ENCODE data around the gene WFDC1.

WFDC1 gene

DNA sequence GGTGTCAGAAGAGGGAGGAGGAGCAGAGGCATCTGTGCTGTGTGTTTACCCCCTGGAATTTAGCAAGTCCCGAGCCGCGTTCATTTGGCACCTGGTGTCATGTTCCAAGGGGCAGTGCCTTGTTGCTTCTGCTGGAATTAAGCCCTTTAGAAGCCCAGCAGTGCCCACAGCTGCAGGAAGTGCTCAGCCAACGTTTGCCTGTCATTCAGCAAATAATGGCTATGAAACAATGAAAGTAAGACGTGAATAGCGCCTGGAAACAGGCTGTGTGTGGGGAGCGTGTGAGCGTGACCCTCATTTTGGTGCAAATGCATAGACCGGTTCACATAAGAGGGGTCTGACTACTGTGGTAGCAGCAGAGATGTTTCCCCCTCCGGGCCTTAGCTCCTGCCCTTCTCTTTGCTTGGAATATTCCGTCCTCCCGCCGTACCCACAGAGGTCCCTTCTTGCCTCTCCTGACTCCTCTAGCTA, 67.8 kb downstream of the WFDC1 start:
- TF ChIP-seq, protein P1, sequence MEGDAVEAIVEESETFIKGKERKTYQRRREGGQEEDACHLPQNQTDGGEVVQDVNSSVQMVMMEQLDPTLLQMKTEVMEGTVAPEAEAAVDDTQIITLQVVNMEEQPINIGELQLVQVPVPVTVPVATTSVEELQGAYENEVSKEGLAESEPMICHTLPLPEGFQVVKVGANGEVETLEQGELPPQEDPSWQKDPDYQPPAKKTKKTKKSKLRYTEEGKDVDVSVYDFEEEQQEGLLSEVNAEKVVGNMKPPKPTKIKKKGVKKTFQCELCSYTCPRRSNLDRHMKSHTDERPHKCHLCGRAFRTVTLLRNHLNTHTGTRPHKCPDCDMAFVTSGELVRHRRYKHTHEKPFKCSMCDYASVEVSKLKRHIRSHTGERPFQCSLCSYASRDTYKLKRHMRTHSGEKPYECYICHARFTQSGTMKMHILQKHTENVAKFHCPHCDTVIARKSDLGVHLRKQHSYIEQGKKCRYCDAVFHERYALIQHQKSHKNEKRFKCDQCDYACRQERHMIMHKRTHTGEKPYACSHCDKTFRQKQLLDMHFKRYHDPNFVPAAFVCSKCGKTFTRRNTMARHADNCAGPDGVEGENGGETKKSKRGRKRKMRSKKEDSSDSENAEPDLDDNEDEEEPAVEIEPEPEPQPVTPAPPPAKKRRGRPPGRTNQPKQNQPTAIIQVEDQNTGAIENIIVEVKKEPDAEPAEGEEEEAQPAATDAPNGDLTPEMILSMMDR (IDR thresholded peaks at IDR 0.05; ENCODE audit: low read depth, low read length, missing control alignments) = no peak
- DNase-seq (ENCODE audit: low read depth) = no peak
- no peak overlapping the region for H3K4me3 ChIP-seq (ENCODE audit: low read depth, low read length)

DNA sequence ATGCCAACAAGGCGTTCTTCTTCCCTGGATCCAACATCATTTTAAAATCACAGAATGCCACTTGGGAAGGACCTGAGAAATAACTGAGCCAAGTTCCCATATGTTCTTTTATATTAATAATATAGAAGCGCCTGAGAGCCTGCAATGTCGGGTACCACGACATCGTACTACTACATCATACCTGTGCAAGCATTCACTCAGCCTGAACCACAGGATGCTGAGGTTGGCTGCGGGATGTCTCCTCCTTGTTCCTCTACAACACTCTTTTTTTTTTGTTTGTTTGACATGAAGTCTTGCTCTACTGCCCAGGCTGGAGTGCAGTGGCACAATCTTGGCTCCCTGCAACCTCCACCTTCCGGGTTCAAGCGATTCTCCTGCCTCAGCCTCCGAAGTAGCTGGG, 71.5 kb downstream of the WFDC1 start:
- no peak overlapping the region for H3K4me3 ChIP-seq (ENCODE audit: low read depth, low read length)
- DNase-seq (ENCODE audit: low read depth) = no peak
- TF ChIP-seq, protein P1 (IDR thresholded peaks at IDR 0.05; ENCODE audit: low read depth, low read length, missing control alignments) = no peak

DNA sequence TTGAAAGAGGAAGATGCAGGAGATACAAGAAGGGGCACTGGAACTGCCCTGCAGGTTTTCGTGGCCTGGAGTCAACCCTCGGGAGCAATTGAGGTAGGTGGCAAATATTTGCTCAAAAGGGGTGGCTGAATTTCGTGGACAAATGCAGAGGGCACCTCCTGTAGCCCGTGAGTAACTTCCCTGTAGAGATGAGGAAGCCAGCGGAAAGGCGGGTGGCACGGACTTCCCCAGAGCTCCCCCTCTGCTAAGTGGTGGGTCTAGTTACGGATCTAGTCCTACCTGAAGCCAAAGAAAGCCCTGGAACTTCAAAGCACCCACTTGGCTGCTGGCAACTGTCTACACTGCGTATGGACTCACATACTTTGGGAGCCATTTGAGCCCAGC, 72.6 kb downstream of the WFDC1 start:
- no peak for DNase-seq (ENCODE audit: low read depth)
- TF ChIP-seq, protein P1 (IDR thresholded peaks at IDR 0.05; ENCODE audit: low read depth, low read length, missing control alignments) = no peak
- no peak overlapping the region for H3K4me3 ChIP-seq (ENCODE audit: low read depth, low read length)

DNA sequence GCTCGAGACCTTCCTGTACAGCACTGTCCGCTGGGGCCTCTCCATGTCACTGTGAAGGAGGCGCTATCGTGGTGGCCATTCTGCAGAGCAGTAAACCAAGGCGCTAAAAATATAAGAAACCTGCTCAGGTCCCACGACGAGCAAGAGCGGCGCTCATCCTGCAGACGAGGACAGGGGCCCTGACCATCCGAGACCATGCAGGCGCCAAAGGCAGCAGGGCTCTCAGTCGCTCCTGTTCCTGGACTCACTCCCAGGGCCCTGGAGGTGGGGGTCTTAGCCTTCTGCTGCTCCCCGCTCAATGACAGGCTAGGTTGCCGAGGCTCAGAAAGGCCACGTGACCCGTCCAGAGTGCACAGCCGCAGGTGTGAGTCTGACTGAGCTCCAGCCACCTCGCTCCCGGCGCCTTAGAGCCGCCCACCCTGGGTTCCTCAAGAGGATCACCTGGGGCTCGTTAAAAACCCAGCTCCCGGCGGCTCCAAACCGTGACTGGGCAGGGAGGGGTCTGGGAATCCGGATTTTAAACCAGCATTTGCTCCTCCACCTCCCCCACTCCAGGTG, 73.2 kb downstream of the WFDC1 start:
- DNase-seq (ENCODE audit: low read depth) = no peak
- H3K4me3 ChIP-seq (ENCODE audit: low read depth, low read length) = no peak overlapping the region
- TF ChIP-seq, protein P1 (IDR thresholded peaks at IDR 0.05; ENCODE audit: low read depth, low read length, missing control alignments) = no peak

DNA sequence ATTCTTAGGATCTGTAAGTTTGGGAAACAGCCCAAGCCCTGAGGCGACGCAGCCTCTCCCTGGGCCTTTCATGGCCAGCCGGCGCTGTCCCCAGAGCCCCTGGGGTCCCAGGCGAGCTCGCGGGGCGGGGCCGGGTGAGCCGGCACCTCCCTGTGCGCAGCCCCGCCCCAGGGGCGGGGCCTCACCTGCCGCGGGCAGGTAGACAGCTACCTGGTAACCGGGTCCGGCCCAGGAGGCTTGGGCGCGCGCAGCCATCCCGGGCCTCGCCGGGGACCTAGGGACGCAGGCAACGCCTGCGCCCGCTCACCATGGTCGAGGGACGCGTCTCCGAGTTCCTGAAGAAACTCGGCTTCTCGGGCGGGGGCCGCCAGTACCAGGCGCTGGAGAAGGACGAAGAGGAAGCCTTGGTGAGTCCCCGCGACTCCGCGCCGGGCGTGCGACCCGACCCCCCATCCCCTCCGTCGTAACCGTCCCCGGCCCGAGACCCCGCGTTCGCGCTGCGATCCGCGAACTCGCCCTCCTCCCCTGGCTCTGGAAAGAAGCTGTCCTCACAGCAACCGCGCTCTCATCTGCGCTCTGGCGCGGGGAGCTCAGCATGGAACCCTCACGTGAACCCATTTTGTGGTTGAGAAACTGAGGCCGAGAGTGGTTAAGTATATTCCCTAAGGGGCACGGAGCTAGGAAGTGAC, 73.8 kb downstream of the WFDC1 start, which contains the start of gene ATP2C2:
Gene ATP2C2 (plus strand): TSS at position 231 of the 689 bp plus-strand sequence. CDS start 78 bp downstream, at position 309.
- no peak within 1 kb of the TSS for H3K4me3 ChIP-seq (ENCODE audit: low read depth, low read length)
- TF ChIP-seq, protein P1 (IDR thresholded peaks at IDR 0.05; ENCODE audit: low read depth, low read length, missing control alignments) = no peak
- DNase-seq (ENCODE audit: low read depth) = no peak

DNA sequence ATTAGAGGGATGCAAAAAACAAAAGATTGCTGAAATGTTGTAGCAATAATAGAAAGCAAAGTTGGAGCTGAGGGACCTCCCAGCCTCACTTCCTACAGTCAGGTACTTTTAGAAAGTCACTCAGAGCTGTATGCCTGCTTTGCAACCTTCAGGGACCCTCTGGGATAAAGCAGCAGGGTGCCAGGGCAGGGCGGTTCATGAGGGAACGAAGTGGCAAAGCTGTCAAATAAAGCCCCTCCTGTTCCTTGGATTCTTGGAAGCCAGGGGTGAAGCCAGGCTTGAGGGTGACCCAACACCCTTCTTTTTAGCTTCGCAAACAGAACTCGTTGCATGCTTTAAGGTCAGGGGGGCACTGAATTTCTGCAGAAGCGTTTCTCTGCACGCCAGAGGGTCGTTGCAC, 74.4 kb downstream of the WFDC1 start:
- TF ChIP-seq, protein P1 (IDR thresholded peaks at IDR 0.05; ENCODE audit: low read depth, low read length, missing control alignments) = no peak
- H3K4me3 ChIP-seq (ENCODE audit: low read depth, low read length) = no peak overlapping the region
- DNase-seq (ENCODE audit: low read depth) = no peak
